LNCAP (cell line): ENCODE data around the gene TBC1D25.

Experiments used
- CTCF ChIP-seq: fragments of 450-650 bp; IDR thresholded peaks from 2 replicates; pipeline ENCODE4 v1.5.1; 2017; ENCODE audit warnings: mild to moderate bottlenecking

The TBC1D25 gene

GRCh38 chrX:48548871-48549270 lies 9.4 kb downstream of the TBC1D25 start:
- no peak for TF ChIP-seq CTCF

GRCh38 chrX:48558271-48558670 lies 18.8 kb downstream of the TBC1D25 start:
- no peak for TF ChIP-seq CTCF

GRCh38 chrX:48559636-48560035 lies 20.1 kb downstream of the TBC1D25 start:
- no peak for TF ChIP-seq CTCF

DNA sequence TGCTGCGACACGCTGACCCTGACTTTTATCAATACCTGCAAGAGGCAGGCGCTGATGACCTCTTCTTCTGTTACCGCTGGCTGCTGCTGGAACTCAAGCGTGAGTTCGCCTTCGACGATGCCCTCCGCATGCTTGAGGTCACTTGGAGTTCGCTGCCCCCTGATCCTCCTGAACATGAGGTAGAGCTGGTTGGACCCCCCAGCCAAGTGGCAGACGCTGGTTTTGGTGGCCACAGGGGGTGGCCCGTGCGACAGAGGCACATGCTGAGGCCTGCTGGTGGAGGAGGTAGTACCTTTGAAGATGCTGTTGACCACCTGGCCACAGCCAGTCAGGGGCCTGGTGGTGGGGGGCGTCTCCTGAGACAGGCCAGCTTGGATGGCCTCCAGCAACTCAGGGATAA lies 20.5 kb downstream of the TBC1D25 start:
- TF ChIP-seq CTCF, result no peak

- TF ChIP-seq CTCF, result no peak
Observed at GRCh38 chrX:48560681-48561080, 21.2 kb downstream of the TBC1D25 start.

DNA sequence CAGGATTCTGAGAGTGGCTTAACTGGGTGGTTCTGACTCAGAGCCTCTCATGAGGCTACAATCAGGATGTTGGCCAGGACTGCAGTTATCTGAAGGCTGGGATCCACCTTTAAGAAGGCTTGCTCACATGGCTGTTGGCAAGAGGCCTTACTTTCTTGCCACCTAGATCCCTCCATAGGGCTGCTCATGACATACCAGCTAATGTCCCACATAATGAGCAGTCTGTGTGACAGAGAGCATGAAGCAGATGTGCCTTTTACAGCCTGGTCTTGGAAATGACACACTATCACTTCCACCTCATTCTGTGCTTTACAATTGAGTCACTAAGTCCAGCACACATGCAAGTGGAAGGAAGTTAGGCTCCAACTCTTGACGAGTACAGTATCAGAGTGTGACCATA lies 30.4 kb downstream of the TBC1D25 start:
- TF ChIP-seq CTCF, result no peak

DNA sequence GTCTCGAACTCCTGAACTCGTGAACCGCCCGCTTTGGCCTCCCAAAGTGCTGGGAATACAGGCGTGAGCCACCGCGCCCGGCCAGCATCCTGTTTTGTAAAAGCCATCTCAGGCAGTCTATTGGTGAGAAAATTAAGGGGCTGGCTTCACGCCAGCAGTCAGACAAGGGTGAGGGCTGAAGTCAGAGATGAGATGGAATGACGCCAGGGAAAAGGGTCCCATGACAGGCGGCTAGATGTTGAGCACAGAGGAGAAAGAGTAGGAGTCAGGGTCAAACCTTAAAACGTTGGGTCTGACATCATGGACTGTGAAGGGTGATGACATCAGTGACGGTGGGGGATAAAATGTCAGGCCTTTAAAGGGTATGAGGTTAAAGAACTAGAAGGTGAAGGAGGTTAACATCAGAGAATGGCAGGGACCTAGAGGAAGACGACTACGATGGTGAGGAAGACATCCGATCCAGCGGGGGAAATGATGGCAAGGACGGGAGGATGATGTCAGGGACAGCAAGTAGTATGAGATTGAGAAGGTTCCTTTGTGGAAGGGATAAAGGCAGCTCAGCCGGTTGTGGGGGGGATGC lies 34.3 kb downstream of the TBC1D25 start:
- no peak for TF ChIP-seq CTCF
